ENCODE results near the gene DGKI.

- TF ChIP-seq POLR2A (IDR thresholded peaks at IDR 0.05) = no peak
- no peak for TF ChIP-seq POLR2AphosphoS5 (IDR thresholded peaks at IDR 0.05)
These were observed 210.4 kb downstream of the DGKI start for GRCh38 chr7:137636376-137636775.

All from spleen (tissue), 3 donors.